Nephron (organoid): ENCODE results near the gene SLC39A3.

Experiments used
- H3K27ac Mint-ChIP-seq, 3 experiments: 2 replicates each; pipeline ENCODE4 v1.8.0; 2020; ENCODE audit warnings: mixed read lengths in 3 of 3, mild to moderate bottlenecking in 2 of 3, moderate library complexity in 1 of 3
- H3K27me3 Mint-ChIP-seq: 2 replicates; pipeline ENCODE4 v1.8.0; 2021; ENCODE audit warnings: low read depth, mild to moderate bottlenecking, moderate library complexity, mixed read lengths
- H3K36me3 Mint-ChIP-seq: 2 replicates; pipeline ENCODE4 v1.8.0; 2020; ENCODE audit warnings: low read depth, mixed read lengths
- H3K4me1 Mint-ChIP-seq: 2 replicates; pipeline ENCODE4 v1.8.0; 2020; ENCODE audit warnings: mixed read lengths
- H3K4me3 Mint-ChIP-seq, 3 experiments: 2 replicates each; pipeline ENCODE4 v1.8.0; 2020; ENCODE audit warnings: mild to moderate bottlenecking in 3 of 3, mixed read lengths in 3 of 3, moderate library complexity in 2 of 3
- H3K9me3 Mint-ChIP-seq: 2 replicates; pipeline ENCODE4 v1.8.0; 2020; ENCODE audit warnings: mixed read lengths
- CTCF ChIP-seq, 3 experiments: fragments of 200-600 bp; sonication (generic); IDR thresholded peaks; one replicate each; pipeline ENCODE4 v1.5.0; 2021; ENCODE audit warnings: antibody characterized with exemption in 3 of 3; ENCODE audit not compliant: unreplicated experiment in 3 of 3

SLC39A3 gene

GRCh38 chr19:2756477-2756876 lies 16.7 kb upstream of the SLC39A3 start:
- no peaks in the 10 kb centered on the region for H3K9me3 Mint-ChIP-seq
- H3K4me1 Mint-ChIP-seq, result no peaks in the 10 kb centered on the region
- H3K27ac Mint-ChIP-seq, result no peak overlapping the region
- no peak for TF ChIP-seq CTCF (IDR thresholded peaks at IDR 0.05; ENCODE audit: unreplicated experiment in 3 of 3)
- peaks cover 30% of the 10 kb centered on the region for H3K36me3 Mint-ChIP-seq
- no peaks in the 10 kb centered on the region for H3K27me3 Mint-ChIP-seq
- no peak overlapping the region for H3K4me3 Mint-ChIP-seq

- no peaks in the 10 kb centered on the region for H3K4me1 Mint-ChIP-seq
- no peaks in the 10 kb centered on the region for H3K9me3 Mint-ChIP-seq
- peaks cover 30% of the 10 kb centered on the region for H3K36me3 Mint-ChIP-seq
- TF ChIP-seq CTCF (IDR thresholded peaks at IDR 0.05; ENCODE audit: unreplicated experiment in 3 of 3), result no peak
- H3K27me3 Mint-ChIP-seq, result no peaks in the 10 kb centered on the region
- no peak overlapping the region for H3K4me3 Mint-ChIP-seq
- no peak overlapping the region for H3K27ac Mint-ChIP-seq
Measured at GRCh38 chr19:2755811-2756210, 16.0 kb upstream of the SLC39A3 start.

- Mint-ChIP-seq H3K27me3 (no peaks in the 10 kb centered on the region), H3K4me3 (no peak overlapping the region), H3K9me3 (no peaks in the 10 kb centered on the region), H3K36me3 (peaks cover 30% of the 10 kb centered on the region), H3K4me1 (no peaks in the 10 kb centered on the region), H3K27ac (no peak overlapping the region)
- TF ChIP-seq CTCF (IDR thresholded peaks at IDR 0.05; ENCODE audit: unreplicated experiment in 3 of 3), result no peak
Measured at GRCh38 chr19:2755448-2755705, 15.6 kb upstream of the SLC39A3 start.

GRCh38 chr19:2754659-2755447 lies 15.0 kb upstream of the SLC39A3 start:
- no peak for TF ChIP-seq CTCF (IDR thresholded peaks at IDR 0.05; ENCODE audit: unreplicated experiment in 3 of 3)
- Mint-ChIP-seq H3K4me1 (no peaks in the 10 kb centered on the region), H3K9me3 (no peaks in the 10 kb centered on the region), H3K27ac (no peak overlapping the region), H3K36me3 (peaks cover 28% of the 10 kb centered on the region), H3K27me3 (no peaks in the 10 kb centered on the region), H3K4me3 (no peak overlapping the region)

GRCh38 chr19:2751438-2751830 lies 11.6 kb upstream of the SLC39A3 start:
- Mint-ChIP-seq H3K4me1 (no peaks in the 10 kb centered on the region), H3K27ac (no peak overlapping the region)
- TF ChIP-seq CTCF (IDR thresholded peaks at IDR 0.05; ENCODE audit: unreplicated experiment in 3 of 3), result no peak

GRCh38 chr19:2750808-2751437 lies 11.1 kb upstream of the SLC39A3 start:
- Mint-ChIP-seq H3K36me3 (peaks cover 12% of the 10 kb centered on the region), H3K27me3 (peaks cover 8% of the 10 kb centered on the region), H3K9me3 (no peaks in the 10 kb centered on the region), H3K4me3 (no peak overlapping the region), H3K27ac (no peak overlapping the region), H3K4me1 (no peaks in the 10 kb centered on the region)
- TF ChIP-seq CTCF (IDR thresholded peaks at IDR 0.05; ENCODE audit: unreplicated experiment in 3 of 3), result no peak

More at GRCh38 chr19:2751438-2751830, 11.6 kb upstream of the SLC39A3 start:
- Mint-ChIP-seq H3K4me3 (no peak overlapping the region), H3K9me3 (no peaks in the 10 kb centered on the region), H3K36me3 (peaks cover 15% of the 10 kb centered on the region), H3K27me3 (peaks cover 8% of the 10 kb centered on the region)
